GM21367 (cell line): ENCODE data around the gene BMP7.
"Not testable (repeated sequence)": the region's sequence is repeated elsewhere in the genome, so short reads cannot be mapped to it uniquely, and the experiment has no call there.

Experiments
- ATAC-seq: cut with Tn5 transposase; IDR thresholded peaks from one replicate; pipeline ENCODE4 v1.9.1; 2021; ENCODE audit not compliant: unreplicated experiment

BMP7 gene

GRCh38 chr20:57174737-57175136 lies 91.7 kb downstream of the BMP7 start:
- ATAC-seq: no peak

GRCh38 chr20:57173986-57174385 lies 92.5 kb downstream of the BMP7 start:
- ATAC-seq: no peak

- no peak for ATAC-seq
These were observed 93.4 kb downstream of the BMP7 start for GRCh38 chr20:57173041-57173440.

- ATAC-seq: no peak
These were observed 96.1 kb downstream of the BMP7 start for GRCh38 chr20:57170343-57170742.

GRCh38 chr20:57169162-57169561 lies 97.3 kb downstream of the BMP7 start:
- no peak for ATAC-seq

- no peak for ATAC-seq
These were observed 98.3 kb downstream of the BMP7 start for GRCh38 chr20:57167971-57168701.

GRCh38 chr20:57167292-57167655 lies 99.2 kb downstream of the BMP7 start:
- no peak for ATAC-seq

GRCh38 chr20:57166568-57167291 lies 99.7 kb downstream of the BMP7 start:
- ATAC-seq: no peak

- ATAC-seq: no peak
These were observed 100.9 kb downstream of the BMP7 start for GRCh38 chr20:57165427-57166004.

GRCh38 chr20:57164872-57165271 lies 101.6 kb downstream of the BMP7 start:
- ATAC-seq: no peak

GRCh38 chr20:57163041-57163440 lies 103.4 kb downstream of the BMP7 start:
- ATAC-seq: no peak

- ATAC-seq: no peak
These were observed 104.1 kb downstream of the BMP7 start for GRCh38 chr20:57162362-57162652.

GRCh38 chr20:57161478-57162361 lies 104.7 kb downstream of the BMP7 start:
- no peak for ATAC-seq

- no peak for ATAC-seq
These were observed 105.5 kb downstream of the BMP7 start for GRCh38 chr20:57160985-57161384.

GRCh38 chr20:57159945-57160610 lies 106.4 kb downstream of the BMP7 start:
- ATAC-seq: no peak

- ATAC-seq: no peak
These were observed 107.1 kb downstream of the BMP7 start for GRCh38 chr20:57159193-57159851.

- ATAC-seq: no peak
These were observed 108.0 kb downstream of the BMP7 start for GRCh38 chr20:57158474-57158873.

- ATAC-seq: not testable (repeated sequence)
These were observed 108.7 kb downstream of the BMP7 start for GRCh38 chr20:57157787-57158186.

GRCh38 chr20:57157106-57157691 lies 109.2 kb downstream of the BMP7 start:
- ATAC-seq: no peak
